Measurements from ENCODE around the gene ABHD14A.

ABHD14A gene

GRCh38 chr3:52001443-52001974, 26.6 kb downstream of the ABHD14A start:
- Histone ChIP-seq H3K27ac (no peak overlapping the region), H3K4me3 (no peak overlapping the region), H3K36me3 (ENCODE audit: insufficient read depth, low read length) (no peaks in the 10 kb centered on the region), H3K9me3 (ENCODE audit: low read depth, low read length) (no peaks in the 10 kb centered on the region), H3K9ac (ENCODE audit: insufficient read length) (no peak overlapping the region)
- TF ChIP-seq FOXP2 (optimal IDR thresholded peaks at IDR 0.05; ENCODE audit: control extremely low read depth, extremely low read length, insufficient read depth) (no peak), POLR2AphosphoS5 (IDR thresholded peaks at IDR 0.05; ENCODE audit: borderline replicate concordance, low read depth, low read length) (no peak)
- no peak for DNase-seq (ENCODE audit: low read depth, low spot score)

- Histone ChIP-seq H3K9ac (ENCODE audit: insufficient read length) (no peak overlapping the region), H3K36me3 (ENCODE audit: insufficient read depth, low read length) (no peaks in the 10 kb centered on the region), H3K4me3 (no peak overlapping the region), H3K9me3 (ENCODE audit: low read depth, low read length) (no peaks in the 10 kb centered on the region), H3K27ac (no peak overlapping the region)
- no peak for DNase-seq (ENCODE audit: low read depth, low spot score)
- TF ChIP-seq FOXP2 (optimal IDR thresholded peaks at IDR 0.05; ENCODE audit: control extremely low read depth, extremely low read length, insufficient read depth) (no peak), POLR2AphosphoS5 (IDR thresholded peaks at IDR 0.05; ENCODE audit: borderline replicate concordance, low read depth, low read length) (no peak), EZH2 (IDR thresholded peaks at IDR 0.05) (no peak)
These were observed 27.9 kb downstream of the ABHD14A start for GRCh38 chr3:52002748-52003147.

GRCh38 chr3:52004163-52004787, 29.4 kb downstream of the ABHD14A start:
- DNase-seq (ENCODE audit: low read depth, low spot score): no peak
- Histone ChIP-seq H3K4me3 (no peak overlapping the region), H3K9ac (ENCODE audit: insufficient read length) (no peak overlapping the region), H3K27ac (no peak overlapping the region), H3K36me3 (ENCODE audit: insufficient read depth, low read length) (no peaks in the 10 kb centered on the region), H3K9me3 (ENCODE audit: low read depth, low read length) (no peaks in the 10 kb centered on the region)
- TF ChIP-seq POLR2AphosphoS5 (IDR thresholded peaks at IDR 0.05; ENCODE audit: borderline replicate concordance, low read depth, low read length) (no peak), FOXP2 (optimal IDR thresholded peaks at IDR 0.05; ENCODE audit: control extremely low read depth, extremely low read length, insufficient read depth) (no peak), EZH2 (IDR thresholded peaks at IDR 0.05) (no peak)

- TF ChIP-seq EZH2 (IDR thresholded peaks at IDR 0.05): no peak
- TF ChIP-seq POLR2AphosphoS5 (IDR thresholded peaks at IDR 0.05; ENCODE audit: borderline replicate concordance, low read depth, low read length): no peak
- TF ChIP-seq FOXP2 (optimal IDR thresholded peaks at IDR 0.05; ENCODE audit: control extremely low read depth, extremely low read length, insufficient read depth): no peak
- no peaks in the 10 kb centered on the region for H3K36me3 ChIP-seq (ENCODE audit: insufficient read depth, low read length)
- no peak for DNase-seq (ENCODE audit: low read depth, low spot score)
- H3K9ac ChIP-seq (ENCODE audit: insufficient read length): peak overlapping the region; percentile 45
- no peaks in the 10 kb centered on the region for H3K9me3 ChIP-seq (ENCODE audit: low read depth, low read length)
- peak overlapping the region; percentile 31; the same call in 1 of the 2 replicates for H3K27ac ChIP-seq
- H3K4me3 ChIP-seq: peak overlapping the region; percentile 48
These were observed 30.1 kb downstream of the ABHD14A start for GRCh38 chr3:52004906-52005395.

GRCh38 chr3:52005571-52005986, 30.7 kb downstream of the ABHD14A start:
- Histone ChIP-seq H3K27ac (0 out of 2 replicates have a peak overlapping the region, but pooled peaks have one; percentile 31), H3K4me3 (peak overlapping the region; percentile 48), H3K9ac (ENCODE audit: insufficient read length) (no peak overlapping the region), H3K36me3 (ENCODE audit: insufficient read depth, low read length) (no peaks in the 10 kb centered on the region), H3K9me3 (ENCODE audit: low read depth, low read length) (no peaks in the 10 kb centered on the region)
- TF ChIP-seq EZH2 (IDR thresholded peaks at IDR 0.05) (no peak), FOXP2 (optimal IDR thresholded peaks at IDR 0.05; ENCODE audit: control extremely low read depth, extremely low read length, insufficient read depth) (no peak), POLR2AphosphoS5 (IDR thresholded peaks at IDR 0.05; ENCODE audit: borderline replicate concordance, low read depth, low read length) (no peak; the same call in none of the 2 replicates)
- peak; percentile 50 for DNase-seq (ENCODE audit: low read depth, low spot score)

- no peak overlapping the region for H3K9ac ChIP-seq (ENCODE audit: insufficient read length)
These were observed 31.4 kb downstream of the ABHD14A start for GRCh38 chr3:52006017-52006819.

GRCh38 chr3:52006820-52007133, 31.9 kb downstream of the ABHD14A start:
- no peak for TF ChIP-seq FOXP2 (optimal IDR thresholded peaks at IDR 0.05; ENCODE audit: control extremely low read depth, extremely low read length, insufficient read depth)
- no peak for TF ChIP-seq POLR2AphosphoS5 (IDR thresholded peaks at IDR 0.05; ENCODE audit: borderline replicate concordance, low read depth, low read length)
- TF ChIP-seq EZH2 (IDR thresholded peaks at IDR 0.05): no peak
- no peak for DNase-seq (ENCODE audit: low read depth, low spot score)
- no peak overlapping the region for H3K27ac ChIP-seq
- H3K9me3 ChIP-seq (ENCODE audit: low read depth, low read length): no peaks in the 10 kb centered on the region
- H3K4me3 ChIP-seq: no peak overlapping the region
- H3K9ac ChIP-seq (ENCODE audit: insufficient read length): no peak overlapping the region
- H3K36me3 ChIP-seq (ENCODE audit: insufficient read depth, low read length): no peaks in the 10 kb centered on the region

More at GRCh38 chr3:52006017-52006819, 31.4 kb downstream of the ABHD14A start:
- Histone ChIP-seq H3K27ac (no peak overlapping the region), H3K36me3 (ENCODE audit: insufficient read depth, low read length) (no peaks in the 10 kb centered on the region), H3K4me3 (peak overlapping the region; percentile 48), H3K9me3 (ENCODE audit: low read depth, low read length) (no peaks in the 10 kb centered on the region)
- TF ChIP-seq POLR2AphosphoS5 (IDR thresholded peaks at IDR 0.05; ENCODE audit: borderline replicate concordance, low read depth, low read length): no peak; the same call in 1 of the 2 replicates
- TF ChIP-seq EZH2 (IDR thresholded peaks at IDR 0.05): no peak
- TF ChIP-seq FOXP2 (optimal IDR thresholded peaks at IDR 0.05; ENCODE audit: control extremely low read depth, extremely low read length, insufficient read depth): no peak
- no peak for DNase-seq (ENCODE audit: low read depth, low spot score)

- DNase-seq (ENCODE audit: low read depth, low spot score): no peak
- no peaks in the 10 kb centered on the region for H3K9me3 ChIP-seq (ENCODE audit: low read depth, low read length)
- no peak for TF ChIP-seq EZH2 (IDR thresholded peaks at IDR 0.05)
- no peak for TF ChIP-seq POLR2AphosphoS5 (IDR thresholded peaks at IDR 0.05; ENCODE audit: borderline replicate concordance, low read depth, low read length)
- TF ChIP-seq FOXP2 (optimal IDR thresholded peaks at IDR 0.05; ENCODE audit: control extremely low read depth, extremely low read length, insufficient read depth): no peak
- no peaks in the 10 kb centered on the region for H3K36me3 ChIP-seq (ENCODE audit: insufficient read depth, low read length)
- H3K27ac ChIP-seq: no peak overlapping the region
- no peak overlapping the region for H3K4me3 ChIP-seq
- H3K9ac ChIP-seq (ENCODE audit: insufficient read length): no peak overlapping the region
These were observed 32.4 kb downstream of the ABHD14A start for GRCh38 chr3:52007291-52007690.

Measured in SK-N-MC (cell line).